Duodenal mucosa (tissue), 2 donors: Measurements from ENCODE around the gene FUT6.

Experiments
- H3K27ac ChIP-seq: one replicate; pipeline ENCODE4 v1.7.0; 2013; ENCODE audit warnings: low read depth, low read length
- H3K27me3 ChIP-seq, 2 donors: one replicate each; pipeline ENCODE4 v1.7.0; 2013; ENCODE audit warnings: low read length in 2 of 2, control low read depth in 1 of 2; ENCODE audit not compliant: insufficient read depth in 2 of 2, control insufficient read depth in 1 of 2
- H3K36me3 ChIP-seq, 2 donors: one replicate each; pipeline ENCODE4 v1.7.0; 2013; ENCODE audit warnings: low read length in 2 of 2, control low read depth in 1 of 2; ENCODE audit not compliant: insufficient read depth in 2 of 2, control insufficient read depth in 1 of 2
- H3K4me1 ChIP-seq, 2 donors: one replicate each; pipeline ENCODE4 v1.7.0; 2013; ENCODE audit warnings: low read length in 2 of 2, control low read depth in 1 of 2; ENCODE audit not compliant: insufficient read depth in 2 of 2, control insufficient read depth in 1 of 2
- H3K4me3 ChIP-seq, 2 donors: one replicate each; pipeline ENCODE4 v1.7.0; 2013; ENCODE audit warnings: low read length in 2 of 2, low read depth in 1 of 2
- H3K9ac ChIP-seq, 2 donors: one replicate each; pipeline ENCODE4 v1.7.0; 2013; ENCODE audit warnings: low read length in 2 of 2, low read depth in 1 of 2
- H3K9me3 ChIP-seq, 2 donors: one replicate each; pipeline ENCODE4 v1.7.0; 2013; ENCODE audit warnings: low read length in 2 of 2, control low read depth in 1 of 2; ENCODE audit not compliant: control insufficient read depth in 1 of 2

The FUT6 gene

DNA sequence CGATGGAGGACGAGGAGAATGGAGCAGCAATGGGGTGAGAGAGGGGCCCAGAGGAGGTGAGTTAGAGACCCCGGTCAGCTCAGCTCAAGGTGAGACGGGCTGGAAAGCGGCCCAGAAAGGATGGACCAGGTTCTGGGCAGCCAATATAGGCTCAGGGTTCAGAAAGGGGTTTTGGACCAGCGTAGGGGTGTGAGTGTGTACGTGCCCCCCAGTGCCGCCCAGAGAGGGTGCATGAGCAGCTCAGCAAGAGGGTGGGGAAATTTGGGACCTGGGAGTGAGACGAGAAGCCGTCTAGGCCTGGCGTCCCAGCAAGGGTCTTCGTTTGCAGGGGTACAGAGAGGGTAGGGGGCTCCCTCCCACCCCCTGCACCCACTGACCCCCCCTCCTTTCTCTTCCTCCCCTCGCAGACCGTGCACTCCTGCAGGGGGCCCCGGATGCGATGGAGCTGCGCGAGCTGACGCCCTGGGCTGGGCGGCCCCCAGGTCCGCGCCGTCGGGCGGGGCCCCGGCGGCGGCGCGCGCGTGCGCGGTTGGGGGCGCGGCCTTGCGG, 12.1 kb downstream of the FUT6 start:
- Histone ChIP-seq H3K9ac (peak overlapping the region; percentile 32 to 66), H3K4me3 (peak overlapping the region; percentile 51 to 58), H3K36me3 (peaks cover 0 to 10% of the 10 kb centered on the region in 2 donors), H3K27me3 (no peaks in the 10 kb centered on the region), H3K4me1 (peaks cover 20 to 26% of the 10 kb centered on the region in 2 donors), H3K9me3 (no peaks in the 10 kb centered on the region), H3K27ac (peak overlapping the region; percentile 90)

DNA sequence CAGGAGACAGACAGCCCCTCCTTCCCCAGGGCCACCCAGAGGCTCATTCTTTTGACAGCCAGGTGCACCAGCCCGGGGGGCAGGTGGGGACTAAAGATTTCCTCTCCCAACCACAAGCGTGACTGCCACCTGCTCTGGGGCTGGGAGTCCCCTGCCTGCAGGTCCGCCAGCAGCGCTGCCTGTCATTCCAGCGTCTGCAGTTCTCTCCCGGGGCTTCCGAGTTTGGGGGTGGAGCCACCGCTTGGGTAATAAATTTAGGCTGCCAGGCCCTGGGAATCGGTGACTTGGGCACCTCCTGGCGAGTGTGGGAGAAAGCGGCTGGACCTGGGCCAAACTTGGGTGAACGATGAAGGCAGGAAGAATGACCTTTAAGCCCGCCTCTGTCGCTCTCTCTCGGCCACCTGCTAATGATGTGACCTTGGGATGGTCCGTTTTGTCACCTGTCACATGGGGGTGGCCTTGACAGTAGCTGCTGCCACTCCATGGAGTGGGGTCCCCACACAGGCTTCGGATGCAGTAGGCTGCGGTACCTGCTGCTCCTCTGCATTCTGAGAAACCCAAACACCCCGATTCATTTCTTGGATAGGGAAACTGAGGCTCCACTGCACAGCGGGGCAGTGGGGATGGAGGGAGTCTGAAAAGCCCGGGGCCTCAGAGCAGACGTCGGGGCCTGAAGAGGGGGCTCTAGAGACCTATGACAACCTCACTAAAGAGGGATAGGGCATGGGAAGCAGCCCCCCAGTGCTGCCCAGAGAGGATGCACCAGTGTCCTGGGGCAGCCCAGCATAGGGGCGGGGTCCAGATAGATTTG, 12.8 kb downstream of the FUT6 start:
- H3K4me1 ChIP-seq, result peaks cover 20 to 29% of the 10 kb centered on the region in 2 donors
- peak overlapping the region in 1 of 2 donors; percentile 18 for H3K9ac ChIP-seq
- peaks cover 0 to 5% of the 10 kb centered on the region in 2 donors for H3K36me3 ChIP-seq
- H3K4me3 ChIP-seq, result peak overlapping the region; percentile 51 to 58
- H3K27ac ChIP-seq, result peak overlapping the region; percentile 26
- H3K27me3 ChIP-seq, result no peaks in the 10 kb centered on the region
- no peaks in the 10 kb centered on the region for H3K9me3 ChIP-seq

DNA sequence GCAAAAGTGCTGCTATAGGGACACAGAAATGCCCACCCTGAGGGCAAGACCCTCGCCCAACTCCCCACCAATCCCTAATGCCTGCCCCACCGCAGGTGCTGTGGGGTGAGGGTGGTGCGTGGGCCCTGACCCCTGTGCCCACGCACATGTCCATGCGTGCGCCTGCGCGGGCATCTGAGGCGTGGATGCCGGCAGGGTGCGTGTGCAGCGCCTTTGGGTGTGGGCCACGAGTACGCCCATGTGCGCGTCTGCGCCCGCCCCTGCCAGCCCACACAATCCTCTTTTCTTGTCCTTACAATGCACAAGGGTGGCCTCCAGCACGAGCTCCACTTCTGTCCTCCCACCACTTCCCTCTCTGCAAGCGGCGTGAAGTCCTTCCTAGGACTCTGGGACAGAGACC, 14.3 kb downstream of the FUT6 start:
- H3K9ac ChIP-seq, result no peak overlapping the region
- H3K27me3 ChIP-seq, result no peaks in the 10 kb centered on the region
- no peak overlapping the region for H3K4me3 ChIP-seq
- peaks cover 20 to 29% of the 10 kb centered on the region in 2 donors for H3K4me1 ChIP-seq
- no peaks in the 10 kb centered on the region for H3K9me3 ChIP-seq
- no peak overlapping the region for H3K27ac ChIP-seq
- H3K36me3 ChIP-seq, result no peaks in the 10 kb centered on the region

DNA sequence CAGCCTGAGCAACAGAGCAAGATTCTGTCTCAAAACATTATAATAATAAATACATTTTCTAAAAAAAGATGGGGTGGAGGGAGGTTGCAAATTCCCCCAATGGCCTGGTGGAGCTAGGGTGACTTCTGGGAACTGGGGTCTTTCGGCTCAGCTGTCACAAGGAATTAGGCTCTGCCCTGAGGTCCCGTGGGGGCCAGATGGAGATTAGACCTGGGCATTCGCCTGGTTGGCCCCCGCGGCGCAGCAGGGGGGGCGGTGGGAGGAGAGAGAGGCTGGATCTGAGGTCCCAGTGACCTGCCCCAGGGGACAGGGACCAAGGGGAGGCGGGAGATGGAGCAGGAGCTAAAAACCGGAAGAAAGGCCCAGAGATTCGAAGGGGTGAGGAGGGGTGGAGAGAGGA, 14.8 kb downstream of the FUT6 start:
- no peak overlapping the region for H3K9ac ChIP-seq
- no peaks in the 10 kb centered on the region for H3K36me3 ChIP-seq
- no peak overlapping the region for H3K4me3 ChIP-seq
- no peaks in the 10 kb centered on the region for H3K27me3 ChIP-seq
- no peaks in the 10 kb centered on the region for H3K9me3 ChIP-seq
- no peak overlapping the region for H3K27ac ChIP-seq
- H3K4me1 ChIP-seq, result peaks cover 20 to 29% of the 10 kb centered on the region in 2 donors

DNA sequence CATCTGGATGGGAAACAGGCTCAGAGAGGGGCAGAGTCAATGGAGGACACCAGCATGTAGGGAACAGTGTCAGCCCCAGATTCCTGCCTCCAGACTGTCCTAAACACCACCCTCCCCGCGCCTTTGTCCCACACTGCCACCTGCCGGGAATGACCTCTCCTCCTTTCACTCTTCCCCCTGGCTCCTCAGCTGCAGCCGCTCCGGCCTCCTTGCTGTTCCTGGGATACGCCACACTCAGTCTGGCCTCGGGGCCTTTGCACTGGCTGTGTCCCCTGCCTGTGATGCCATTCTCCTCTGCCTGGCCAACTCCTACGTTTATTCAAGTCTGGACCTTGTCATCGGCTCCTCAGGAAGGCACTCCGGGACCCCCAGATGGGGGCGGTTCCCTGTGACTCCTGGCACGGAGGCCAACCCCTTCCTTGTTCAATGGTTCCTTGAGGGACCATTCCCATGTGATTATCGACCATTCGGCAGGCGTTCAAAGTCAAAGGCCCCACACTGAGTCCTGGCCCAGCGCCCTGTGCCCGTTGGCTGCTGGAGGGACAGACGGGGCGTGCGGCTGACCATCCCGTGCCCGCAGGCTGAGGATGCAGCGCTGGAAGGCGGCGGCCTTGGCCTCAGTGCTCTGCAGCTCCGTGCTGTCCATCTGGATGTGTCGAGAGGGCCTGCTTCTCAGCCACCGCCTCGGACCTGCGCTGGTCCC, 15.8 kb downstream of the FUT6 start:
- Histone ChIP-seq H3K36me3 (no peaks in the 10 kb centered on the region), H3K4me1 (peaks cover 13 to 23% of the 10 kb centered on the region in 2 donors), H3K27me3 (no peaks in the 10 kb centered on the region), H3K4me3 (no peak overlapping the region), H3K9me3 (no peaks in the 10 kb centered on the region), H3K27ac (no peak overlapping the region), H3K9ac (no peak overlapping the region)

DNA sequence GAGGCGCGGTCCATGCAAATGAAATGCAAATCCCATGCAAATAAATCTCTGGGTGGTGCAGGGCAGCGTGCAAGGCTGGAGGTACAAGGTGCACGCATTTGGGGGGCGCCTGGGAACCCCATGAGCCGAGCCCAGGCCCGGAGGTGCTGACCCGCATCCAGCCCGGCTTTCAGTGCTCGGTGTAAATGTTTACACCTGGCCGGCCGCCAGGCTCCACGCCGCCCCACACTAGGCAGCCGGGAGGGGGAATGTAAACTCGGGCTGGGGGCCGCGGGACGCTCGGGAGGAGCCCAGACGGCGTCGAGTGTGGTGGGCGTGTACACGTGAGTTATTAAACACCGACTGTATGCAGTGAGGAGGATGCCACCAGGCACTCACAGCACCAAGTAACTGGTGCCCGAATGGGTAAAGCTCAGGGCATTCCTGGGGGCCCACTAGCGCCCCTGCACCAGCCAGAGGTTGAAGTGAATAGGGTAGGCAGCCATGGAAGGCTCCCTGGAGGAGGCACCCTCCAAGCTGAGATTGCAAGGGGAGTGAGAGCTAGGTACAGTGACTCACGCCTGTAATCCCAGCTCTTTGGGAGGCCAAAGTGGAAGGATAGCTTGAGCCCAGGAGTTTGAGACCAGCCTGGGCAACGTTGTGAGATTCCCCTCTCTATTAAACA, 17.2 kb downstream of the FUT6 start:
- Histone ChIP-seq H3K27ac (no peak overlapping the region), H3K9ac (no peak overlapping the region), H3K4me3 (no peak overlapping the region), H3K9me3 (no peaks in the 10 kb centered on the region), H3K27me3 (no peaks in the 10 kb centered on the region), H3K36me3 (peaks cover 0 to 2% of the 10 kb centered on the region in 2 donors), H3K4me1 (peaks cover 7 to 15% of the 10 kb centered on the region in 2 donors)

DNA sequence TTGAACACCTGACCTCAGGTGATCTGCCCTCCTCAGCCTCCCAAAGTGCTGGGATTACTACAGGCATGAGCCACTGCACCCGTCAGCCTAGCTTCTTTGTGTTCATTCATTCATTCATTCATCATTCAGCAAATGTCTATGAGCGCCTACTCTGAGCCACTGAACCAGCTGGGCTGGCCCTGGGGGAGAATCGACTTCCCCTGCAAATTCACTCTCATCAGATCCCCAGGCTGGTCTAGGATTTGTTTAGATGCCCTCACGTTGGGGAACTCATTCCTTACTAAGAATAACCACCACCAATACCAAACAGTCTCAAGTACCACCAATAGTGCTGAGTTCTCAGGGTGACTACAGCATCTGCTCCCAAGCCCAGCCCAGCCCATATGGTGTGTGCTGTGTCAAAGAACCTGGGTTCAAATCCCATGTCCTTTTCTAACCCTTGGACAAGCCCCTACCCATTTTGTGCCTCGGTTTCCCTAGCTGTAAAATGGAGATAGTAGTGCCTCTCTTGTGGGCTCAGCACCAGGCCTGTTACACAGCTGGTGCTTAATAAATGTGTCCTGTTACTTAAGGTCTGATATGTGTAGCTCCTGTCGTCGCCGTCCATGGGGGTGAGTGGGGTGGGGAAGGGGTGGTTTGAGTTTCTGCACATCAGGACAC, 17.9 kb downstream of the FUT6 start:
- peaks cover under 1 to 8% of the 10 kb centered on the region in 2 donors for H3K4me1 ChIP-seq
- no peaks in the 10 kb centered on the region for H3K27me3 ChIP-seq
- H3K4me3 ChIP-seq, result no peak overlapping the region
- peaks cover 0 to 4% of the 10 kb centered on the region in 2 donors for H3K36me3 ChIP-seq
- H3K27ac ChIP-seq, result no peak overlapping the region
- no peaks in the 10 kb centered on the region for H3K9me3 ChIP-seq
- H3K9ac ChIP-seq, result no peak overlapping the region

DNA sequence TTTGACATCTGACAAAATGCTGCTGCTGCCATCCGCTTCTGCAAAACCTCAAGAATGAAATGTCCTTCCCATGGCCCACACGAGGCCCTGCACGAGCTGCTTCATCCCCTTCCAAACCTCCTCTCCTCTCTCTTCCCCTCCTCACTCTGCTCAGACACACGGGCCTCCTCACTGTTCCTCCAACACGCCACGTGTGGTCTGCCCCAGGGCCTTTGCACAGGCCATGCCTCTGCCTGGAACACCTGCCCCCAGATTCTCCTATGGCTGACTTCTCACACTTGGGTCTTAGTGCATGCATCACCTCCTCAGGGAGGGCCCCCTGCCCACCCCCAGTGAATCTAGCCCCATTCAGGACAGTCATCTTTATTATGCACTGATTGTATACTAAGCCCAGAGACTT, 18.7 kb downstream of the FUT6 start:
- Histone ChIP-seq H3K27ac (no peak overlapping the region), H3K4me3 (no peak overlapping the region), H3K9me3 (no peaks in the 10 kb centered on the region), H3K36me3 (peaks cover 0 to 5% of the 10 kb centered on the region in 2 donors), H3K9ac (no peak overlapping the region), H3K27me3 (no peaks in the 10 kb centered on the region), H3K4me1 (peaks cover 0 to 3% of the 10 kb centered on the region in 2 donors)

DNA sequence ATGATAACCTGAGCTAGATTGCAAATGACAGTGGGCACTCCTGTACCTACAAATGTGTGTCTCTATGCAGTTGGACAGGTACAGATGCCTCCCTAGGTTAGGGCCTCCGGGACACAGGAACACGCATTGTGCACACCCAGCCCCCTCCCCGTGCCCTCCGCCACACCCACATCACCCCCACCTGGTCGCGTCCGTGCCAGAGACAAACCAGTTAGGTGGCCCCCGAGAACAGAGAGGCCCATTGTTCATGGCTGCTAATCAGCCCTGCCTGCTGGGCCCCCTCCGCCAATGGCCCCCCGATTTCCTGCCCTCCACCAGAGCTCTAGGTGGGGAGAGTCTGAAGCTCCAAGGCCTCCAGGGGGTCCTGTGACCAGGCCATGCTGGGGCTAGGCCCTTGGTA, 20.9 kb downstream of the FUT6 start:
- H3K4me3 ChIP-seq, result no peak overlapping the region
- no peak overlapping the region for H3K9ac ChIP-seq
- no peaks in the 10 kb centered on the region for H3K9me3 ChIP-seq
- peaks cover 7 to 8% of the 10 kb centered on the region in 2 donors for H3K4me1 ChIP-seq
- peaks cover 0 to 5% of the 10 kb centered on the region in 2 donors for H3K36me3 ChIP-seq
- no peaks in the 10 kb centered on the region for H3K27me3 ChIP-seq
- H3K27ac ChIP-seq, result no peak overlapping the region
